Measurements from ENCODE around the gene IKBKG. TPM values are rescaled to one million over a fixed set of nuclear protein-coding genes. Genes with fewer than 3 reads are reported as not detected.

Gene IKBKG
- total RNA-seq, 1 donor from 2014 or later, result 31.4 TPM

DNA sequence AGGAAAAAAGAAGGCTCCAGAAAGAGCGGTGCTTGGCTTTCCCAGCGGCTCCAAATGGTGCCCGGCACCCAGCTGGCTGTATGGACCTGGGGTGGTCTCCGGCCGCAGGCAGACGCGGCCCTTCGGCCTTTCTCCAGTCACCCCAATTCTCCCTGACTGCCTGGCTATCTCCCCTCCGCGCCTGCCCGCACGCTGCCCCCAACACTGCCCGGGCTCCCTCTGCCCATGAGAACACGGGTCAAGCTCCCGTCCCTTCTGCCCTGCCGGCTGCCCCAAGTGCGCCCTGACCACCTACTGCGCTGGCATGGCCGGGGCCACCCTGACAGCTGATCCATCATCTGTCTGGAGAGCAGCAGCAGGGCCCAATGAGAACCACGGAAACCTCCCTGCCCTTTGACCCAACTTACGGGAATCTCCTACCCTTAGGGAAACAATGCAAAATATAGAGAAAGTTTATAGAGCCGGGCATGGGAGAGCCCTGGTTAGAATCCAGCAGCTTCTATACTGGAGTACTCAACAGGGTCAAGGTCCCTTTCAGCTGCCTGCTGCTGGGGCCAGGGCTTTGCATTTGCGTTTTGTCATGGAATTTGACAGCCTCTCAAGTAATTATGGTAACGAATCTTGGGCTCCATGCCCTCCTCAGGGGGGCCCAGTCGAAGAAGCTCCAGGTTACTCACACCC lies 30.2 kb upstream of the IKBKG start:
- H3K4me3 ChIP-seq, result peak overlapping the region; percentile 67
- intact Hi-C loops (cut with DNase I), result no loop called here
- ATAC-seq (peak in 1 of 2 donors; percentile 1), DNase-seq (no peak)
- H3K4me1 ChIP-seq, result peaks cover 13% of the 10 kb centered on the region
- TF ChIP-seq, protein P1, sequence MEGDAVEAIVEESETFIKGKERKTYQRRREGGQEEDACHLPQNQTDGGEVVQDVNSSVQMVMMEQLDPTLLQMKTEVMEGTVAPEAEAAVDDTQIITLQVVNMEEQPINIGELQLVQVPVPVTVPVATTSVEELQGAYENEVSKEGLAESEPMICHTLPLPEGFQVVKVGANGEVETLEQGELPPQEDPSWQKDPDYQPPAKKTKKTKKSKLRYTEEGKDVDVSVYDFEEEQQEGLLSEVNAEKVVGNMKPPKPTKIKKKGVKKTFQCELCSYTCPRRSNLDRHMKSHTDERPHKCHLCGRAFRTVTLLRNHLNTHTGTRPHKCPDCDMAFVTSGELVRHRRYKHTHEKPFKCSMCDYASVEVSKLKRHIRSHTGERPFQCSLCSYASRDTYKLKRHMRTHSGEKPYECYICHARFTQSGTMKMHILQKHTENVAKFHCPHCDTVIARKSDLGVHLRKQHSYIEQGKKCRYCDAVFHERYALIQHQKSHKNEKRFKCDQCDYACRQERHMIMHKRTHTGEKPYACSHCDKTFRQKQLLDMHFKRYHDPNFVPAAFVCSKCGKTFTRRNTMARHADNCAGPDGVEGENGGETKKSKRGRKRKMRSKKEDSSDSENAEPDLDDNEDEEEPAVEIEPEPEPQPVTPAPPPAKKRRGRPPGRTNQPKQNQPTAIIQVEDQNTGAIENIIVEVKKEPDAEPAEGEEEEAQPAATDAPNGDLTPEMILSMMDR (IDR thresholded peaks at IDR 0.05), result no peak
- H3K36me3 ChIP-seq, result no peaks in the 10 kb centered on the region
- no peaks in the 10 kb centered on the region for H3K9me3 ChIP-seq
- H3K27ac ChIP-seq, result peak overlapping the region; percentile 90
- H3K27me3 ChIP-seq (ENCODE audit: low read depth), result no peaks in the 10 kb centered on the region

DNA sequence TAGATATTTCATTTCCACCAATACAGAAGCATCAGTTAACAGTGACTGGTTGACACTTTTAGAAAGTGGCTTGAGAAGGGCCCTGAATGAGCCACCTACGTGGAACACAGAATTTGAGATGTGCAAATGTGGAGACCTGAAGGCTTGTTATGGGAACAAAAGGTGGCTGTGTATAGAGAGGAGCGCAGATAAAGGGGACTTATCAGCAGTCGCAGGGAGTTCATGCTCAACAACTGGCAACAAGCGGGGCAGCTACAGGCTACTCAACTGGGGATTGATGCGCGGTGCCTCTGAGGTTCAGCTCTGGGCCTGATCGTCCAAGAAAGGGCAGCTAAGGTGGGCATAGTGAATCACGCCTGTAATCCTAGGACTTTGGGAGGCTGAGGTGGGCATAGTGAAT lies 28.0 kb upstream of the IKBKG start:
- H3K36me3 ChIP-seq, result no peaks in the 10 kb centered on the region
- H3K4me1 ChIP-seq, result peaks cover 13% of the 10 kb centered on the region
- ATAC-seq (no peak), DNase-seq (no peak)
- intact Hi-C loops (cut with DNase I), result no loop called here
- H3K9me3 ChIP-seq, result no peaks in the 10 kb centered on the region
- no peak overlapping the region for H3K4me3 ChIP-seq
- TF ChIP-seq, protein P1 (IDR thresholded peaks at IDR 0.05), result no peak
- no peak overlapping the region for H3K27ac ChIP-seq
- H3K27me3 ChIP-seq (ENCODE audit: low read depth), result no peaks in the 10 kb centered on the region

DNA sequence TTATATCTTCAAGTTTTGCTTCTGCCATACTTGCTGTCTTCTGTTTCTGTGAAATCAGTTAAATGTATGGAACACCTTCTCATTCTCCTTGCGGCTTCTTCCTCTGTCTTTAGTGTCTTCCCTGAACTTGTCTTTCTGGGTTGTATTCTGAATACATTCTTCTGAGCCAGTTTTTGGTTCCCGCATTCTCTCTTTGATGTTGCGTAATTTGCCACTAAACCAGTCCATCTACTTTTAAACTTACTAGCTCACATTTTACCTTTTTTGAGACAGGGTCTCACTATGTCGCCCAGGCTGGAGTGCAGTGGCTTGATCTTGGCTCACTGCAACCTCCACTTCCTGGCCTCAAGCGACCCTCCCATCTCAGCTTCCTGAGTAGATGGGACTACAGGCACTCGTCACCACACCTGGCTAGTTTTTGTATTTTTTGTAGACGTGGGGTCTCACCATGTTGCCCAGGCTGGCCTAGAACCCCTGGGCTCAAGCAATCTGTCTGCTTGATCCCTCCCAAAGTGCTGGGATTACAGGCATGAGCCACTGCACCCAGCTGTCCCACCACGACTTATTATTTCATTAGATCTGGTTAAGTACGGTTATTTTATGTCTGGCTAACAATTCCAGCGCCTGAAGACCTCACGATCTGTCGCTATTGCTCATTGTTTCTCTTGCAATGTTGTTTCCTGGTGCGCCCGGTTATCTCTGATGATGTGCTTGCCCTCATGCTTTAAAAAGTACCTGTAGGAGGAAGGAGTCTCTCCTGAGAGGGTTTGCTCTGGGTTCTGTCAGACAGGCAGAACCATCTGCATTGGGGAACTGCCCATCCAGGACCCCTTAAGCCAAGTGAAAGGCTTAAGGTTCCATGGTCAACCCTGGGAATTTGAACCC lies 21.6 kb upstream of the IKBKG start:
- Histone ChIP-seq H3K27ac (no peak overlapping the region), H3K4me3 (no peak overlapping the region), H3K4me1 (peaks cover 9% of the 10 kb centered on the region), H3K9me3 (no peaks in the 10 kb centered on the region), H3K36me3 (no peaks in the 10 kb centered on the region), H3K27me3 (ENCODE audit: low read depth) (no peaks in the 10 kb centered on the region)
- TF ChIP-seq, protein P1 (IDR thresholded peaks at IDR 0.05), result no peak
- ATAC-seq, result no peak
- intact Hi-C loops (cut with DNase I), result no loop called here
- no peak for DNase-seq

DNA sequence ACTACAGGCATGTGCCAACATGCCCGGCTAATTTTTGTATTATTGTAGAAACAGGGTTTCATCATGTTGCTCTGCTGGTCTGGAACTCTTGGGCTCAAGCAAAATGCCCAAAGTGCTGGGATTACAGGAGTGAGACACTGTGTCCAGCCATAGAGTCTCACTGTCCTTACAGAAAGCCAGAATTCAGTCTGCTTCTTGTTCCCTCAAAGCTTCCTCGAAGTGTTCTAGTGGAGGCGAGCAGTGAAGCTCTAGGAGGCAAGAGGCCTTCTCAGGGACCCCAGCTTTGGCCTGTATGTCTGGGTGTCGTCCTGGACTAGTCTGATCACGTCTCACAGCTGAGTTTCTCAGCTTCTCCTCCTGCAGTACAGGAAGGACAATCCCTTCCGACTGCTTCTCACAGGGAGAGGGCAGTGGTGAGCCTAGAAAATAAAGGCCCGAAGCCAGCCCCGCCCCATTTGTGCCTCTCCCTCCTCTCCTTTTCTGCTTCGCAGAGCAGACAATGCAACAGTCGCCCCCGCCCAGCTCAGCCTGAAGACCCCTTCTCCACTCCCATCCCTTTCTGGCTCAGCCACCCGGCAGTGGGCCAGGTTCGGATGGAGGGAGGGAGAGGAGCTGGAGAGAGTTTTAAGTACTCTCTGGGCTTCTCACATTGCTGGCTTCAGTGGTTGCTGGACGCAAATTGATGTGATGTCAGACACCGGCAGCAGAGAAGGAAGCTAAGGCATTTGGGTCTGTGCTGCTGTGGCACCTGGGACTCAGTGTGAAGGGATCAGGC lies 20.3 kb upstream of the IKBKG start:
- TF ChIP-seq, protein P1 (IDR thresholded peaks at IDR 0.05), result peak; percentile 54
- Histone ChIP-seq H3K36me3 (no peaks in the 10 kb centered on the region), H3K27me3 (ENCODE audit: low read depth) (no peaks in the 10 kb centered on the region), H3K4me1 (peaks cover 9% of the 10 kb centered on the region), H3K4me3 (peak overlapping the region; percentile 41), H3K9me3 (no peaks in the 10 kb centered on the region), H3K27ac (peak overlapping the region; percentile 60)
- ATAC-seq (peak; percentile 86 to 89), DNase-seq (peak; percentile 82)
- intact Hi-C loops (cut with DNase I), result no loop called here

DNA sequence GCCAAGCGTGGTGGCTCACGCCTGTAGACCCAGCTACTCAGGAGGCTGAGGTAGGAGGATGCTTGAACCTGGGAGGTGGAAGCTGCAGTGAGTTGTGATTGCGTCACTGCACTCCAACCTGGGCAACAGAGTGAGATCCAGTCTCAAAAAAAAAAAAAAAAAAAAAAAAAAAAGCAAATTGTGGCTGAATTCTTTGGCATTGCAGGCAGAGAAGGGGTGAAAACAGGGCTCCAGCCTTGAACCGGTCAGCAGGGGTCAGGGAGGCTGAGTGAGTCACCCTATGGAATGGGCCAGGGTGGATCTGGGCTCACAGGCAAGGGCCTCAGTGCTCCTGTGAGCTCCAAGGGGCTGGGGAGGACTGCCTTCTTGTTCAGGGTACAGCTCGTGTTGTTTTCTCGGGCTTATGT lies 18.2 kb upstream of the IKBKG start:
- no peak for DNase-seq
- peaks cover 19% of the 10 kb centered on the region for H3K36me3 ChIP-seq
- H3K27ac ChIP-seq, result no peak overlapping the region
- intact Hi-C loops (cut with DNase I), result no loop called here
- TF ChIP-seq, protein P1 (IDR thresholded peaks at IDR 0.05), result no peak
- H3K27me3 ChIP-seq (ENCODE audit: low read depth), result no peaks in the 10 kb centered on the region
- no peaks in the 10 kb centered on the region for H3K9me3 ChIP-seq
- ATAC-seq, result no peak
- no peak overlapping the region for H3K4me3 ChIP-seq
- H3K4me1 ChIP-seq, result peaks cover 9% of the 10 kb centered on the region
